Cerebellar nuclear complex (tissue), 1 donor: ENCODE measurements around the gene FZD2.
"Not testable (repeated sequence)": the region's sequence is repeated elsewhere in the genome, so short reads cannot be mapped to it uniquely, and the experiment has no call there.

Experiments used
- DNase-seq, 2 experiments: peaks; one replicate each; lab custom pipeline; 2025; lab: John Stamatoyannopoulos, UW

FZD2 gene

DNA sequence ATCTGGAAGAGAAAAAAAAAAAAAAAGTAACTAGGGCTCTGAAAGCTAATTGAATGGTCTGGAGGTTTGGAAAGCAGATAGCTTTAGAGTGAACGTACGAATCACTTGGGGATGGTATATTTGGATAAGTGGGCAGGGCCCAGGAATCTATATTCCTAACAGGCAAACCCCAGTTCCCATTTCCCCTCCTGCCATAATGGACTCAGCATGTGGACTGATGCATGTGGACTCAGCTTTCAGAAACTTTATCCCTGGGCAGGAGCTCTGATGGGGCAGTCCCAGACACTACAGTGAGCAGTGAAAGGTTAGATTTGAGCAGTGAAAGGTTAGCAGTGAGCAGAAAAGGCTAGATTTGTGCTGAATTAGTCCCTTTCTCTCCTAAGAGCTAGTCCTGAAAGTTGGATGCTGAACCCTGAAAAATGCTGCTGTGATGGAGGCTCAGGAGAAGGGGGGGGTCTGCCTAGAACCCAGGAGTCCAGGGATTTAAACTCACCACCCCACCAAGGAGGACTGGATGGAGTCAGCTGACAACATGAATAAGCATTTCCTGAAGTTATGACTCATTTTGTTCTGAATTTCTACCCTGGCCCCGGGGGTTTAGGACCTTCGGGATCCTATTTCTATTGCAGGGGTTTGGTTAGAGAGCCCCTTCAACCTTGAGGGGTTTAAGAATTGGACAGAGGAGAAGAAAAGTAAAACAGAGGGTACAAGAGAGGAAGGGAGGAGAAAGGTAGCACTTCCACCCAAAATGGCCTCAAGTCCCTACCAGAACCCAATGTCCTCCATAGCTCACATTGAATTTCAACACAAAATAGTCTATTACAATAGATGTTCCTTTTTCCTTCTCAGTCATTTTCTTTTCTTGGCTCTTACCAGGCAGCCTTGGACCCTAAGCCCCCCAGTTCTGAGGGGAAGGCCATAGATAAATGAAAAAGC is 10.3 kb upstream of the FZD2 start:
- DNase-seq = no peak

- DNase-seq = no peak
These were observed 9.5 kb upstream of the FZD2 start for GRCh38 chr17:44547625-44548267.

DNA sequence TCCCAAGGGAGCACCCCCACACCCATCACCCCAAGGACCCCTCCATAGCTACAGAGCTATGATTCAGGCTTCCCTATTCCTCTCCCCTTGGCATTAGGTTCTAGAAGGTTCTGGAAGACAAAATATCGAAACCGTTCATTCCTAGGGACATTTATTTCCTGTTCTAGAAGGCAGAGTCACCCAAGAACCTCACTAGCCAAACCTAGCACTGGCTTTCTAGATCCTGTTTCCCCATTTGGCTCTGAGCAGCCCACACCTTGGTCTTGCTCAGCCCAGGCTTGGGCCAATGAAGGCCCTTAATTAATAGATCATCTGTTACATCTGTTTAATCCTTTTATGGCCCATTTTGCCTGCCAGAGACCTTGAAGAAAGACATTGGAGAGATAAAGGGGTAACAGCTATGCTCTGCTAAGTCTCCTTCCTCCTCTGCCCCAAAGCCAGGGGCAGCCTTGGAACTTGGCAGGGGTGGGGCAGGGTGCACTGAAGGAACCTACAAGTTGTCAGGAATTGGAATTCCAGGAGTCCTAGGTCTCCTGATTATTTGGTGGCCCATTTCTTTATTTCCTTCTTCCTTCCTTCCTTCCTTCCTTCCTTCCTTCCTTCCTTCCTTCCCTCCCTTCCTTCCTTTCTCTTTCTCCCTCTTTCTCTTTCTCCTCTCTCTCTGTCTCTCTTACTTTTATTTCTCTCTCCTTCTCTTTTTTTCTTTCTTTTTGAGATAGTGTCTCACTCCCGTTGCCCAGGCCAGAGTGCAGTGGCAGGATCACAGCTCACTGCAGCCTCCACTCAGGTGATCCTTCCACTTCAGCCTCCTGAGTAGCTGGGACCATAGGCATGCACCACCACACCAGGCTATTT is 8.7 kb upstream of the FZD2 start:
- DNase-seq = no peak

GRCh38 chr17:44549686-44550085 is 7.6 kb upstream of the FZD2 start:
- no peak for DNase-seq

- no peak for DNase-seq
These were observed 4.9 kb upstream of the FZD2 start for GRCh38 chr17:44552361-44552760.

- no peak for DNase-seq
These were observed 2.2 kb upstream of the FZD2 start for GRCh38 chr17:44555099-44555498.

DNA sequence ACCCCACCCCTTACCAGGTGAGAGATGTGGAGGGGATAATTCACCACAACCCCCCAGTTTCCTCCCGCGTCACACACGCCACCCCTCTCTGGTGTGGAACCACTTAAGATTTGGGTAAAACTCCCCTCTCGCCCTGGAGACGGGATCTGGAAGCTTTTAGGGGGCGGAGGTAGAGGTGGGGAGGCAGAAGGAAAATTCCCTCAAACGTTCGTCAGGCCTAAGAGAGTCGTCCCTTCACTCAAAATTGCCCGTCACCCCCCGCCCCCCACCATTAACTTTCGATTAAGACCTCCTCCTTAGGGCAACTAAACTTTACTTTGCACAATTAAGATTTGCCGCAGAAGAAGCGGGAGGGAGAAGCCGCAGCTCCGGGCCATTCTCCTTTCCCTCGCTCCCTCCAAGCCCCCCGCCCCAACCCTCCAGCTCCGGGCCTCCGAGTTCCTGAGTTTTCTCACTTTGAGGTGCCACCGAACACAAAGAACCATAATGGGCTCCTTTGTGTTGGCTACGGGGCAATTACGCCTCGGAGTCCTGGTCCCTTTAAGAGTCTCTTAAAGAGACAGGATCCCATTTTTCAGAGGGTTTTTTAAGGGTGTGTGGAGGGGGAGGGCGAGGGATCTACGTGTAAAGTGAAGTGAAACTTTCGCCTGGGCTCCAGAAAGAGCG is 985 bp upstream of the FZD2 start:
- DNase-seq = no peak

GRCh38 chr17:44557651-44558285 is 484 bp downstream of the FZD2 start:
- no peak for DNase-seq

DNA sequence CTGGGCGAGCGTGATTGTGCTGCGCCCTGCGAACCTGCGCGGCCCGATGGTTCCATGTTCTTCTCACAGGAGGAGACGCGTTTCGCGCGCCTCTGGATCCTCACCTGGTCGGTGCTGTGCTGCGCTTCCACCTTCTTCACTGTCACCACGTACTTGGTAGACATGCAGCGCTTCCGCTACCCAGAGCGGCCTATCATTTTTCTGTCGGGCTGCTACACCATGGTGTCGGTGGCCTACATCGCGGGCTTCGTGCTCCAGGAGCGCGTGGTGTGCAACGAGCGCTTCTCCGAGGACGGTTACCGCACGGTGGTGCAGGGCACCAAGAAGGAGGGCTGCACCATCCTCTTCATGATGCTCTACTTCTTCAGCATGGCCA is 1.0 kb downstream of the FZD2 start:
- no peak for DNase-seq

DNA sequence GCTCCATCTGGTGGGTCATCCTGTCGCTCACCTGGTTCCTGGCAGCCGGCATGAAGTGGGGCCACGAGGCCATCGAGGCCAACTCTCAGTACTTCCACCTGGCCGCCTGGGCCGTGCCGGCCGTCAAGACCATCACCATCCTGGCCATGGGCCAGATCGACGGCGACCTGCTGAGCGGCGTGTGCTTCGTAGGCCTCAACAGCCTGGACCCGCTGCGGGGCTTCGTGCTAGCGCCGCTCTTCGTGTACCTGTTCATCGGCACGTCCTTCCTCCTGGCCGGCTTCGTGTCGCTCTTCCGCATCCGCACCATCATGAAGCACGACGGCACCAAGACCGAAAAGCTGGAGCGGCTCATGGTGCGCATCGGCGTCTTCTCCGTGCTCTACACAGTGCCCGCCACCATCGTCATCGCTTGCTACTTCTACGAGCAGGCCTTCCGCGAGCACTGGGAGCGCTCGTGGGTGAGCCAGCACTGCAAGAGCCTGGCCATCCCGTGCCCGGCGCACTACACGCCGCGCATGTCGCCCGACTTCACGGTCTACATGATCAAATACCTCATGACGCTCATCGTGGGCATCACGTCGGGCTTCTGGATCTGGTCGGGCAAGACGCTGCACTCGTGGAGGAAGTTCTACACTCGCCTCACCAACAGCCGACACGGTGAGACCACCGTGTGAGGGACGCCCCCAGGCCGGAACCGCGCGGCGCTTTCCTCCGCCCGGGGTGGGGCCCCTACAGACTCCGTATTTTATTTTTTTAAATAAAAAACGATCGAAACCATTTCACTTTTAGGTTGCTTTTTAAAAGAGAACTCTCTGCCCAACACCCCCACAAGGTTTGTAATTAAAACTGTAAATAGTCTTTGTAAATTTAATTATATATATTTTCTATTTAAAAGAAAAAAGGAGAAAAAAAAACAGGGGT is 1.7 kb downstream of the FZD2 start:
- no peak for DNase-seq

- DNase-seq = no peak
These were observed 2.6 kb downstream of the FZD2 start for GRCh38 chr17:44559634-44560554.

DNA sequence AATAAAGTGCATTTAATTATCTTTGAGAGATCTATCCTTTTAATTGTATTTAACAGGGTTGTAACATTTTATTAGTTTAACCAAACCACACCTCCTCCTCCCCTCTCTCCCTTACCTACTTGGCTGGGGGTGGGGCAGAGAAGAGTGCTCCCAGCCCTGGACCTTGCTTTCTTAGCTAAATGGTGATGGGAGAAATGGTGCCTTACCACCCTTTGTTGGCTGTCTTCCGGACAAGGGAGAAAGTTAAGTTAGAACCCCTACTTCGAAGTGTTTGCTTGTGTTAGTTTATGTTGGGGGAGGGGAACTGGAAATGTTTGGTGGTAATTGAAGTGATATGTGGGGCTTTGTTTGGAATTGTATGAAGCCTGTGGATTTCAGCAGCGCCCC is 3.9 kb downstream of the FZD2 start:
- no peak for DNase-seq

GRCh38 chr17:44564429-44564828 is 7.1 kb downstream of the FZD2 start:
- no peak for DNase-seq

DNA sequence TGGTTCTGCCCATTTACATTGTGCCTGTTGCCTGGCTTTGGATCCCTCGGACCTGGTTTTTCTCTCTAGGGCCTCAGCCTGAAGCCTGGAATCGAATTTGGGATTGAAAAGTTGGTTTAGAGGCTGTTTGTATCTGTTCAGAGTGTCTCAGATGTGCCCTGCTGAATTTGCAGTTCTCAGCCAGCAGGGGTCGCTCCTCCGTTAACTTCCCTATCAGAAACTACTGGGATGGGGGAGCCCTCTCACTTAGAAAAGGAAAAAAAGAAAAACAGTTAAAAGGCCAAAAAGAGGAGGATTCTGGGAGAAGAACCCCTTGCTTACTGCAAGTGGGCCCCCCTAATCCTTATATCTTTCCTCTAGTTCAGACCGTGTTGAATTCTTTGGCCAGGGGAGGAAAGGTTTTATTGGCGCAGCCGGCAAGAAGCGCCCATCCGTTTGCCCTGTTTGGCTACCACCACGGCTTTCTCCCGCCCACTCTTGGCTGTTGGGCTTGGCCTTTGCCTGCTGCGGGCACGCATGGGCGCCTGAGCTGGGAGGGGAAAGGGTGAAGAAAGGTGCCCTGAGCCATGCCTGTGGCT is 8.7 kb downstream of the FZD2 start:
- no peak for DNase-seq

- not testable (repeated sequence) for DNase-seq
These were observed 11.1 kb downstream of the FZD2 start for GRCh38 chr17:44568311-44568944.

- DNase-seq = no peak
These were observed 11.9 kb downstream of the FZD2 start for GRCh38 chr17:44568945-44569858.

GRCh38 chr17:44572801-44573200 is 15.5 kb downstream of the FZD2 start:
- DNase-seq = no peak
